AG09319 (cell line): ENCODE results near the gene DNAH7.

Experiments used
- DNase-seq: peaks from one replicate; pipeline ENCODE4 v3.0.0-alpha.2; 2010; ENCODE audit warnings: low read depth; ENCODE audit errors: extremely low read depth
- CTCF ChIP-seq: IDR thresholded peaks from 2 replicates; pipeline ENCODE4 v1.5.1; 2011; ENCODE audit warnings: low read depth, mild to moderate bottlenecking, inconsistent platforms, low read length, moderate library complexity

DNAH7 gene

GRCh38 chr2:195967336-195967735 lies 101.3 kb downstream of the DNAH7 start:
- DNase-seq: no peak

DNA sequence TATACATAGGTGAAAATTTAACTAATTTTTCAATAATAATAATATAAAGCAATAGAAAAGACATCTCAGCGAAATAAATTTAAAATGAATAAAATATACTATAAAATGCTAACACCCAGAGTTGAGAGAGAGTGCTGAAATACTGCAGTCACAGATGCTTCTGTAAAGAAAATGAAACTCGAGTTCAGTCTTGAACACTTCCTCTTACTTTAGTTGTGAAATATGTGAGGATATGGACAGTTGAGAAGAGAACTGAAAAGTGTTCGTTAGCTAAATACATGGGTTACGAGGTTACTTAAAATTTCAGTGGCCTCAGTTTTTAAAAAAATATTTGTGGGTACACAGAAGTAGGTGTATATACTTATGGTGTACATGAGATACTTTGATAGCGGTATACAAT lies 106.8 kb downstream of the DNAH7 start:
- DNase-seq: no peak
- no peak for TF ChIP-seq CTCF

More at GRCh38 chr2:195967336-195967735, 101.3 kb downstream of the DNAH7 start:
- no peak for TF ChIP-seq CTCF

- TF ChIP-seq CTCF: no peak
Measured at GRCh38 chr2:195959341-195959740, 109.3 kb downstream of the DNAH7 start.

DNA sequence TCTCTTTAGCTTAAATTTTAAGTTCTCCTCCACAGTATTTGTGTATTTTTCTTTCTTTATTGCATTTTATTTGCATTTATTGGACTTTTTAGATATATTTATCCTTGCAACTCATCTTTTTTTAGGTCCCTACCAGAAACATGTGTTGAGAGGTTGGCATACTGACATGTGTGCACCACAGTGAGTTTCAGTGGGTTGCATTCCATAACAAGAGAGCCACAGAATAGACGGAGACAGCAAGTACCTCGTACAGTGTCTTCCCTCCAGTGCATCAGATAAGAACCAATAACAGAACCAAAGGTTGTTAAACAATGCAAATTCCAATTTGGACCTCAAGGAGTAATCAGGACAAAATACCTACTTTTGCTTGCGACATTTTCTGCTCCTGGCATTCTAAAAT lies 111.9 kb downstream of the DNAH7 start:
- TF ChIP-seq CTCF: no peak
- no peak for DNase-seq

More at GRCh38 chr2:195959341-195959740, 109.3 kb downstream of the DNAH7 start:
- no peak for DNase-seq

- TF ChIP-seq CTCF: no peak
- no peak for DNase-seq
Measured at GRCh38 chr2:195945056-195945455, 123.6 kb downstream of the DNAH7 start.

GRCh38 chr2:195937176-195937575 lies 131.5 kb downstream of the DNAH7 start:
- no peak for DNase-seq

GRCh38 chr2:195934484-195934883 lies 134.2 kb downstream of the DNAH7 start:
- no peak for TF ChIP-seq CTCF
- DNase-seq: no peak

More at GRCh38 chr2:195937176-195937575, 131.5 kb downstream of the DNAH7 start:
- no peak for TF ChIP-seq CTCF
